MM.1S (cell line): ENCODE measurements around the gene LEAP2.

ENCODE experiments used
- CTCF ChIP-seq: fragments of 300-600 bp; sonication (generic); IDR thresholded peaks from 2 replicates; pipeline ENCODE4 v1.5.1; 2016; ENCODE audit warnings: antibody characterized with exemption, low read length, mixed read lengths
- EZH2 ChIP-seq: fragments of 300-600 bp; sonication (generic); optimal IDR thresholded peaks from 2 replicates; pipeline ENCODE3; 2017; ENCODE audit warnings: low read depth, mild to moderate bottlenecking, antibody characterized with exemption, low read length, mixed read lengths

GRCh38 chr5:132825033-132825833 is 48.2 kb upstream of the LEAP2 start:
- TF ChIP-seq CTCF (no peak), EZH2 (no peak)
